Stimulated activated CD8-positive, alpha-beta memory T cell treated with anti-CD3 and anti-CD28 coated beads, Interleukin-7, amount 100 ng/mL, for 48 hours (primary cell): ENCODE measurements around the gene FSTL3.
"Not testable (repeated sequence)": the region's sequence is repeated elsewhere in the genome, so short reads cannot be mapped to it uniquely, and the experiment has no call there.

ENCODE experiments used
- DNase-seq, 2 donors: peaks; one replicate each; pipeline ENCODE4 v3.0.0-alpha.2; 2020; ENCODE audit warnings: low read depth in 1 of 2; ENCODE audit errors: extremely low read depth in 1 of 2

The FSTL3 gene

GRCh38 chr19:709196-709964 lies 33.2 kb downstream of the FSTL3 start:
- DNase-seq = no peak

GRCh38 chr19:709965-710571 lies 33.9 kb downstream of the FSTL3 start:
- no peak for DNase-seq

GRCh38 chr19:710767-711166 lies 34.6 kb downstream of the FSTL3 start:
- no peak for DNase-seq

- DNase-seq = no peak
Measured at GRCh38 chr19:711254-711653, 35.1 kb downstream of the FSTL3 start.

- DNase-seq = no peak
Measured at GRCh38 chr19:715347-715746, 39.2 kb downstream of the FSTL3 start.

GRCh38 chr19:718251-718951 lies 42.2 kb downstream of the FSTL3 start:
- DNase-seq = no peak

GRCh38 chr19:718991-719512 lies 42.9 kb downstream of the FSTL3 start:
- no peak for DNase-seq

GRCh38 chr19:719636-720344 lies 43.6 kb downstream of the FSTL3 start:
- DNase-seq = no peak

GRCh38 chr19:720345-721160 lies 44.4 kb downstream of the FSTL3 start:
- DNase-seq = no peak

- DNase-seq = no peak
Measured at GRCh38 chr19:722553-723101, 46.4 kb downstream of the FSTL3 start.

- no peak for DNase-seq
Measured at GRCh38 chr19:723247-723646, 47.1 kb downstream of the FSTL3 start.

- no peak for DNase-seq
Measured at GRCh38 chr19:723714-724113, 47.5 kb downstream of the FSTL3 start.

GRCh38 chr19:725461-726089 lies 49.4 kb downstream of the FSTL3 start:
- no peak for DNase-seq

- DNase-seq = no peak
Measured at GRCh38 chr19:726993-727956, 51.1 kb downstream of the FSTL3 start.

GRCh38 chr19:728011-728410 lies 51.8 kb downstream of the FSTL3 start:
- DNase-seq = no peak

GRCh38 chr19:729564-729963 lies 53.4 kb downstream of the FSTL3 start:
- DNase-seq = not testable (repeated sequence)

- DNase-seq = no peak
Measured at GRCh38 chr19:729965-730668, 53.9 kb downstream of the FSTL3 start.

- no peak for DNase-seq
Measured at GRCh38 chr19:731000-731399, 54.8 kb downstream of the FSTL3 start.
